H1 (cell line): ENCODE measurements around the gene AFF2. TPM values are rescaled to one million over a fixed set of nuclear protein-coding genes. Genes with fewer than 3 reads are reported as not detected.

ENCODE experiments used
- CBX5 ChIP-seq: fragments of 300-800, 300-1000 bp; sonication (generic); IDR thresholded peaks from 2 replicates; pipeline ENCODE4 v1.7.1; 2016; ENCODE audit warnings: antibody characterized with exemption, low read length, low read depth
- HDAC6 ChIP-seq: IDR thresholded peaks from one replicate; pipeline ENCODE4 v1.7.1; 2012; ENCODE audit warnings: low read depth, mild to moderate bottlenecking, inconsistent platforms, low read length, moderate library complexity
- KDM4A ChIP-seq: IDR thresholded peaks from one replicate; pipeline ENCODE4 v1.7.1; 2012; ENCODE audit warnings: low read depth, mild to moderate bottlenecking, moderate library complexity, low read length, inconsistent platforms; ENCODE audit not compliant: severe bottlenecking
- SIX5 ChIP-seq: IDR thresholded peaks from 2 replicates; pipeline ENCODE4 v1.6.1; 2011; ENCODE audit warnings: mild to moderate bottlenecking, low read depth, low read length
- TAF1 ChIP-seq: IDR thresholded peaks from 2 replicates; pipeline ENCODE4 v1.6.1; 2011; ENCODE audit warnings: mild to moderate bottlenecking, low read depth, low read length
- TAF7 ChIP-seq: optimal IDR thresholded peaks from 2 replicates; pipeline ENCODE3; 2011; ENCODE audit warnings: low read depth, mild to moderate bottlenecking, inconsistent platforms, low read length, moderate library complexity, borderline replicate concordance
- polyA plus RNA-seq, 7 experiments: library from polyadenylated mRNA; depleted of rRNA in 3 of 7; stranded (reverse) in 5 of 7; unstranded in 2 of 7; fragments of >200 nt in 5 of 7; fragments of 200-250 nt in 2 of 7; gene quantifications; 1 replicate in 5 of 7; 2 replicates in 1 of 7; 4 replicates in 1 of 7; pipeline versions ENCODE4 v1.2.1 to v1.2.3, GENCODE V29; 2011 to 2013; ENCODE audit warnings: missing spikeins in 2 of 7, mixed read lengths in 2 of 7
- total RNA-seq: library from RNA; stranded (reverse); fragmentation: NEBNext Ultra II Directional; extraction: Animal tissue kit (Norgen Biotek cat#: 25700); gene quantifications from 2 replicates; pipeline ENCODE4 v1.2.1, GENCODE V29; 2021
- TF ChIP-seq, protein P1 (sequence below): IDR thresholded peaks from 2 replicates; pipeline ENCODE4 v1.6.1; 2012; ENCODE audit warnings: low read length, inconsistent platforms

The AFF2 gene
- total and polyA plus RNA-seq, 2 of the 8 experiments (the other 6 are each of a cell fraction or from before 2014, with no cell fraction given), result 2.0 to 7.3 TPM

DNA sequence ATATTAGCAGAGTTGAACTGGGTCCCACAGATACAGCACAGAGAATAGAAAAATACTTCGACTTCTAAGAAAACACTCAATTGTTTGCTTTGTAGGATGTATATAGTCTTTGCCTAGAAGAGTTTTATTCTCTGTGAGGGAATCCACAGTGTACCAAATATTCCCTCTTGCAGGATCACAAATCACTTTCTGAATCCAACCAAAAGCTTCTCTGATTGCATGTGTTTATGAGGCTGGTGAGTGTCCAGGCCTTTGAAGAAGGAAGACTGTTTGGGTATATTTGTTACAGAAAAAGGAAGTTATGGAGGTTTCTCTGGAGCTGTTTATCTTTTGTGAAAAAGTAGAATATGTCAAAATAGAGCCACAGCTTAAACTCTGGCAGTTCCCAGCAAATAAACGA is 423.2 kb downstream of the AFF2 start (continued):
- TF ChIP-seq TAF1 (no peak), KDM4A (no peak), TAF7 (no peak), CBX5 (no peak), SIX5 (no peak), HDAC6 (no peak)
- TF ChIP-seq, protein P1, sequence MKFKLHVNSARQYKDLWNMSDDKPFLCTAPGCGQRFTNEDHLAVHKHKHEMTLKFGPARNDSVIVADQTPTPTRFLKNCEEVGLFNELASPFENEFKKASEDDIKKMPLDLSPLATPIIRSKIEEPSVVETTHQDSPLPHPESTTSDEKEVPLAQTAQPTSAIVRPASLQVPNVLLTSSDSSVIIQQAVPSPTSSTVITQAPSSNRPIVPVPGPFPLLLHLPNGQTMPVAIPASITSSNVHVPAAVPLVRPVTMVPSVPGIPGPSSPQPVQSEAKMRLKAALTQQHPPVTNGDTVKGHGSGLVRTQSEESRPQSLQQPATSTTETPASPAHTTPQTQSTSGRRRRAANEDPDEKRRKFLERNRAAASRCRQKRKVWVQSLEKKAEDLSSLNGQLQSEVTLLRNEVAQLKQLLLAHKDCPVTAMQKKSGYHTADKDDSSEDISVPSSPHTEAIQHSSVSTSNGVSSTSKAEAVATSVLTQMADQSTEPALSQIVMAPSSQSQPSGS, result no peak
